Measurements from ENCODE around the gene EPHB1. TPM values are rescaled to one million over a fixed set of nuclear protein-coding genes. Genes with fewer than 3 reads are reported as not detected.
A peak's percentile ranks its signal among the peaks of the same experiment; 100 is the strongest.

EPHB1 gene
- total and polyA plus RNA-seq, 2 of the 13 experiments (the other 11 are each of a cell fraction or from before 2014, with no cell fraction given): 0.07 to 0.21 TPM

GRCh38 chr3:134794950-134795745 is at the start of gene EPHB1 (continued):
- TF ChIP-seq IRF1 (CRISPR knock-in tag; IDR thresholded peaks at IDR 0.05; ENCODE audit: low read depth) (no peak), ZNF839 (CRISPR knock-in tag; IDR thresholded peaks at IDR 0.05; ENCODE audit: borderline replicate concordance) (no peak), ZNF781 (CRISPR knock-in tag; IDR thresholded peaks at IDR 0.05; ENCODE audit: borderline replicate concordance, not compliant biosample characterization) (no peak), GATA4 (IDR thresholded peaks at IDR 0.05; ENCODE audit: borderline replicate concordance, low read depth) (no peak), CEBPZ (IDR thresholded peaks at IDR 0.05; ENCODE audit: low read length) (no peak), RAD21 (CRISPR knock-in tag; IDR thresholded peaks at IDR 0.05) (peak; percentile 88), SRF (IDR thresholded peaks at IDR 0.05; ENCODE audit: low read depth, low read length) (no peak)
- TF ChIP-seq, protein P1, sequence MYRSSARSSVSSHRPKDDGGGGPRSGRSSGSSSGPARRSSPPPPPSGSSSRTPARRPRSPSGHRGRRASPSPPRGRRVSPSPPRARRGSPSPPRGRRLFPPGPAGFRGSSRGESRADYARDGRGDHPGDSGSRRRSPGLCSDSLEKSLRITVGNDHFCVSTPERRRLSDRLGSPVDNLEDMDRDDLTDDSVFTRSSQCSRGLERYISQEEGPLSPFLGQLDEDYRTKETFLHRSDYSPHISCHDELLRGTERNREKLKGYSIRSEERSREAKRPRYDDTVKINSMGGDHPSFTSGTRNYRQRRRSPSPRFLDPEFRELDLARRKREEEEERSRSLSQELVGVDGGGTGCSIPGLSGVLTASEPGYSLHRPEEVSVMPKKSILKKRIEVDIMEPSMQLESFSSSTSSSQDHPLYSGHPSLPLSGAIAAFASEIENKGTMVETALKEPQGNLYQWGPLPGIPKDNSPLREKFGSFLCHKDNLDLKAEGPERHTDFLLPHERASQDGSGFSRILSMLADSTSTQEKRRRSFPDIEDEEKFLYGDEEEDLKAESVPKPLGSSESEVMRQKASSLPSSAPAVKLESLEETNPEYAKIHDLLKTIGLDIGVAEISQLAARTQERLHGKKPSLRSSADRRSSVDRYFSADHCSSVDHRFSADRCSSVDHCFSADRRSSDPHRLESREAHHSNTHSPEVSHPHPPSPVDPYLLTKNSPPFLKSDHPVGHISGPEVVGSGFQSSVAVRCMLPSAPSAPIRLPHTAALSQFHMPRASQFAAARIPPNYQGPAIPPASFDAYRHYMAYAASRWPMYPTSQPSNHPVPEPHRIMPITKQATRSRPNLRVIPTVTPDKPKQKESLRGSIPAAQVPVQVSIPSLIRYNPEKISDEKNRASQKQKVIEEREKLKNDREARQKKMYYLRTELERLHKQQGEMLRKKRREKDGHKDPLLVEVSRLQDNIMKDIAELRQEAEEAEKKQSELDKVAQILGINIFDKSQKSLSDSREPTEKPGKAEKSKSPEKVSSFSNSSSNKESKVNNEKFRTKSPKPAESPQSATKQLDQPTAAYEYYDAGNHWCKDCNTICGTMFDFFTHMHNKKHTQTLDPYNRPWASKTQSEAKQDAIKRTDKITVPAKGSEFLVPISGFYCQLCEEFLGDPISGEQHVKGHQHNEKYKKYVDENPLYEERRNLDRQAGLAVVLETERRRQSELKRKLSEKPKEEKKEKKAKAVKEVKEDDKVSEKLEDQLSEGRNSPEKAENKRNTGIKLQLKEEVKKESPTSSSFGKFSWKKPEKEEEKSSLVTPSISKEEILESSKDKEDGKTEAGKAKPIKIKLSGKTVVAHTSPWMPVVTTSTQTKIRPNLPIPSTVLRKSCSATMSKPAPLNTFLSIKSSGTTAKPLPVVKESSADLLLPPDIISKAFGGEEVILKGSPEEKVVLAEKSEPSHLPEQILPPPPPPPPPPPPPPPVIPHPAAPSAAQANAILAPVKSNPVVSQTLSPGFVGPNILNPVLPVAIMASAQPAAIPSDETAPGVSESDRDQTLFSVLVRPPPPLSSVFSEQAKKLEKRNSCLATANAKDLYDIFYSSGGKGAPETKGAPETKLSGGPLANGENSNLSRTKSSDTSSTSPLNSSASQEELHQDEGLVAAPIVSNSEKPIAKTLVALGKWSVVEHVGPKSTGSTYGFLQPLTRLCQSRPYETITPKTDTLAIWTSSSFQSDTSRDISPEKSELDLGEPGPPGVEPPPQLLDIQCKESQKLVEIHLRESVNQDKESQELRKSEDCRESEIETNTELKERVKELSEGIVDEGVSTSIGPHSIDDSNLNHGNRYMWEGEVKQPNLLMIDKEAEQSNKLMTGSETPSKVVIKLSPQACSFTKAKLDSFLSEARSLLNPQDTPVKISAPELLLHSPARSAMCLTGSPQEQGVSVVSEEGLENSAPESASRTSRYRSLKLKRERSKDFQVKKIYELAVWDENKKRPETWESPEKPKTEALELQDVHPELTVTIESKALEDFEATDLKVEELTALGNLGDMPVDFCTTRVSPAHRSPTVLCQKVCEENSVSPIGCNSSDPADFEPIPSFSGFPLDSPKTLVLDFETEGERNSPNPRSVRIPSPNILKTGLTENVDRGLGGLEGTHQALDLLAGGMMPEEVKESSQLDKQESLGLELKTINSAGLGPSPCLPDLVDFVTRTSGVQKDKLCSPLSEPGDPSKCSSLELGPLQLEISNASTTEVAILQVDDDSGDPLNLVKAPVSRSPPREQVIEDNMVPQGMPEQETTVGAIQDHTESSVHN (CRISPR knock-in tag; IDR thresholded peaks at IDR 0.05): no peak
- TF ChIP-seq, protein P2, sequence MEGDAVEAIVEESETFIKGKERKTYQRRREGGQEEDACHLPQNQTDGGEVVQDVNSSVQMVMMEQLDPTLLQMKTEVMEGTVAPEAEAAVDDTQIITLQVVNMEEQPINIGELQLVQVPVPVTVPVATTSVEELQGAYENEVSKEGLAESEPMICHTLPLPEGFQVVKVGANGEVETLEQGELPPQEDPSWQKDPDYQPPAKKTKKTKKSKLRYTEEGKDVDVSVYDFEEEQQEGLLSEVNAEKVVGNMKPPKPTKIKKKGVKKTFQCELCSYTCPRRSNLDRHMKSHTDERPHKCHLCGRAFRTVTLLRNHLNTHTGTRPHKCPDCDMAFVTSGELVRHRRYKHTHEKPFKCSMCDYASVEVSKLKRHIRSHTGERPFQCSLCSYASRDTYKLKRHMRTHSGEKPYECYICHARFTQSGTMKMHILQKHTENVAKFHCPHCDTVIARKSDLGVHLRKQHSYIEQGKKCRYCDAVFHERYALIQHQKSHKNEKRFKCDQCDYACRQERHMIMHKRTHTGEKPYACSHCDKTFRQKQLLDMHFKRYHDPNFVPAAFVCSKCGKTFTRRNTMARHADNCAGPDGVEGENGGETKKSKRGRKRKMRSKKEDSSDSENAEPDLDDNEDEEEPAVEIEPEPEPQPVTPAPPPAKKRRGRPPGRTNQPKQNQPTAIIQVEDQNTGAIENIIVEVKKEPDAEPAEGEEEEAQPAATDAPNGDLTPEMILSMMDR (CRISPR knock-in tag; IDR thresholded peaks at IDR 0.05): peak; percentile 89
- TF ChIP-seq, protein P3, sequence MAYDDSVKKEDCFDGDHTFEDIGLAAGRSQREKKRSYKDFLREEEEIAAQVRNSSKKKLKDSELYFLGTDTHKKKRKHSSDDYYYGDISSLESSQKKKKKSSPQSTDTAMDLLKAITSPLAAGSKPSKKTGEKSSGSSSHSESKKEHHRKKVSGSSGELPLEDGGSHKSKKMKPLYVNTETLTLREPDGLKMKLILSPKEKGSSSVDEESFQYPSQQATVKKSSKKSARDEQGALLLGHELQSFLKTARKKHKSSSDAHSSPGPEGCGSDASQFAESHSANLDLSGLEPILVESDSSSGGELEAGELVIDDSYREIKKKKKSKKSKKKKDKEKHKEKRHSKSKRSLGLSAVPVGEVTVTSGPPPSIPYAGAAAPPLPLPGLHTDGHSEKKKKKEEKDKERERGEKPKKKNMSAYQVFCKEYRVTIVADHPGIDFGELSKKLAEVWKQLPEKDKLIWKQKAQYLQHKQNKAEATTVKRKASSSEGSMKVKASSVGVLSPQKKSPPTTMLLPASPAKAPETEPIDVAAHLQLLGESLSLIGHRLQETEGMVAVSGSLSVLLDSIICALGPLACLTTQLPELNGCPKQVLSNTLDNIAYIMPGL (CRISPR knock-in tag; IDR thresholded peaks at IDR 0.05; ENCODE audit: borderline replicate concordance in 1 of 2, low read depth in 1 of 2): 0 out of 4 replicates have a peak, but pooled peaks have one; percentile 23 to 33
